OCI-LY7 (cell line): ENCODE measurements around the gene MNAT1. TPM values are rescaled to one million over a fixed set of nuclear protein-coding genes. Genes with fewer than 3 reads are reported as not detected.

Experiments
- BruUV-seq: library from RNA; stranded (reverse); fragments of 400-500 nt; replicated peaks from 2 replicates; lab custom pipeline; 2021; lab: Mats Ljungman, UMichigan
- CTCF ChIA-PET: fragments of 300-600 bp; sonication (Branson Sonifier 250); formaldehyde crosslinking; loops from one replicate; lab custom pipeline; 2022; ENCODE audit warnings: antibody characterized with exemption; ENCODE audit not compliant: unreplicated experiment; lab: Charles Lee
- POLR2A ChIA-PET: fragments of 300-600 bp; sonication (Branson Sonifier 250); formaldehyde crosslinking; loops from one replicate; lab custom pipeline; 2022; ENCODE audit warnings: antibody characterized with exemption; lab: Charles Lee
- DNase-seq: peaks from one replicate; pipeline ENCODE4 v3.0.0-alpha.2; 2015; ENCODE audit warnings: low spot score
- H2AFZ ChIP-seq: fragments of 200-600 bp; sonication (generic), shearing (Covaris generic); 2 replicates; pipeline ENCODE4 v1.6.1; 2014; ENCODE audit warnings: mild to moderate bottlenecking, antibody characterized with exemption, low read length, moderate library complexity
- H3K27ac ChIP-seq: fragments of 200-600 bp; sonication (generic); 2 replicates; pipeline ENCODE4 v1.5.1; 2014; ENCODE audit warnings: mixed run types, low read depth, mild to moderate bottlenecking, moderate library complexity, low read length, inconsistent platforms; ENCODE audit not compliant: poor library complexity, severe bottlenecking
- H3K36me3 ChIP-seq: fragments of 200-600 bp; sonication (generic); 2 replicates; pipeline ENCODE4 v1.6.1; 2014; ENCODE audit warnings: mild to moderate bottlenecking, antibody characterized with exemption, low read length, moderate library complexity, mixed read lengths; ENCODE audit not compliant: insufficient read depth
- H3K4me1 ChIP-seq: fragments of 200-600 bp; sonication (generic); 2 replicates; pipeline ENCODE4 v1.5.1; 2014; ENCODE audit warnings: mild to moderate bottlenecking, low read length; ENCODE audit not compliant: insufficient read depth, poor library complexity, severe bottlenecking
- H3K4me2 ChIP-seq: fragments of 200-600 bp; sonication (generic); 2 replicates; pipeline ENCODE4 v1.6.1; 2014; ENCODE audit warnings: mild to moderate bottlenecking, low read length
- H3K4me3 ChIP-seq: fragments of 200-600 bp; sonication (generic); 2 replicates; pipeline ENCODE4 v1.5.1; 2014; ENCODE audit warnings: mild to moderate bottlenecking, low read depth, low read length; ENCODE audit not compliant: poor library complexity, severe bottlenecking
- H3K79me2 ChIP-seq: fragments of 200-600 bp; sonication (generic); 2 replicates; pipeline ENCODE4 v1.6.1; 2016; ENCODE audit warnings: low read depth, mild to moderate bottlenecking, low read length, moderate library complexity, mixed read lengths; ENCODE audit not compliant: insufficient read depth
- H3K9me2 ChIP-seq: fragments of 200-600 bp; sonication (generic); 2 replicates; pipeline ENCODE4 v1.6.1; 2016; ENCODE audit warnings: mild to moderate bottlenecking, low read length, mixed read lengths; ENCODE audit not compliant: insufficient read depth
- H3K9me3 ChIP-seq: fragments of 200-600 bp; sonication (generic); 2 replicates; pipeline ENCODE4 v1.6.1; 2014; ENCODE audit warnings: mild to moderate bottlenecking, mixed run types, low read length, mixed read lengths
- H4K20me1 ChIP-seq: fragments of 200-600 bp; sonication (generic); 2 replicates; pipeline ENCODE4 v1.6.1; 2014; ENCODE audit warnings: mild to moderate bottlenecking, antibody characterized with exemption, low read length, moderate library complexity, mixed read lengths; ENCODE audit not compliant: insufficient read depth
- EZH2phosphoT487 ChIP-seq: fragments of 200-600 bp; sonication (generic); IDR thresholded peaks from 2 replicates; pipeline ENCODE4 v1.6.1; 2018; ENCODE audit warnings: low read depth, borderline replicate concordance, mild to moderate bottlenecking, mixed run types, antibody characterized with exemption, low read length, moderate library complexity, mixed read lengths
- intact Hi-C: fragments of 100-400 bp; cut with micrococcal nuclease; formaldehyde crosslinking; loops from one replicate; pipeline ENCODE4 v1.10.0; 2022; ENCODE audit not compliant: unreplicated experiment
- total RNA-seq, 2 experiments: library from RNA; depleted of rRNA in 1 of 2; stranded (reverse); fragments of >200 nt in 1 of 2; shearing (Covaris generic) in 1 of 2; gene quantifications; 2 replicates each; pipeline ENCODE4 v1.2.3, GENCODE V29; 2014 to 2022
- TF ChIP-seq, protein P1 (sequence below): fragments of 200-600 bp; sonication (generic); conservative IDR thresholded peaks from 2 replicates; pipeline ENCODE4 v1.5.1; 2014; ENCODE audit warnings: mild to moderate bottlenecking, antibody characterized with exemption, low read length, moderate library complexity, mixed read lengths

Gene MNAT1
- total RNA-seq, 2 experiments from 2014 or later, result 58.5 to 60.9 TPM

DNA sequence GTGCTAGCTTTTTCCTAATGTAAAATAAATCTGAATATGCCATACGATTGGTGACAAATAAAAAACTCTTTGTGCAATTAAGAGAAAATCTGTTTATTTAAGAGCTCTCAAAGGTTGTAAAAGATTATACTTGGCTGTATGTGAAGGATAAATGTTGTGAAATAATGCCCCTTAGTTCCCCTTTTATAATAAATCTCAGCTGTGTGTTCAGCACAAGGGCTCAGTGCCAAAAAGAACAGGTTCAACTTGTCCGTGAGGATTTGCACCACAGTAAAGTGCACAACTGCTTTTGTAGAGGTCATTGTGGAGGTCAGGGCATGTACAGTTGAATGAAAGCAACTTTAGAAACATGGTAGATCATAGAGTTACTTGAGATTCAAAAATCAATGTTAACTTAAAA is 127.7 kb downstream of the MNAT1 start:
- no peaks in the 10 kb centered on the region for H3K4me1 ChIP-seq
- no TSS peak for BruUV-seq
- H3K4me3 ChIP-seq, result no peak overlapping the region
- intact Hi-C loops, result no loop called here
- POLR2A ChIA-PET, result interaction anchor here (0.6 kb wide), 1 partner anchor 30 kb away, joined by 3 read pairs; no protein-coding TSS in a partner anchor
- H3K36me3 ChIP-seq, result no peaks in the 10 kb centered on the region
- CTCF ChIA-PET, result no interaction called here
- no peak overlapping the region for H3K4me2 ChIP-seq
- DNase-seq, result no peak
- no peaks in the 10 kb centered on the region for H3K9me2 ChIP-seq
- H2AFZ ChIP-seq, result no peak overlapping the region
- H3K79me2 ChIP-seq, result no peaks in the 10 kb centered on the region
- TF ChIP-seq, protein P1, sequence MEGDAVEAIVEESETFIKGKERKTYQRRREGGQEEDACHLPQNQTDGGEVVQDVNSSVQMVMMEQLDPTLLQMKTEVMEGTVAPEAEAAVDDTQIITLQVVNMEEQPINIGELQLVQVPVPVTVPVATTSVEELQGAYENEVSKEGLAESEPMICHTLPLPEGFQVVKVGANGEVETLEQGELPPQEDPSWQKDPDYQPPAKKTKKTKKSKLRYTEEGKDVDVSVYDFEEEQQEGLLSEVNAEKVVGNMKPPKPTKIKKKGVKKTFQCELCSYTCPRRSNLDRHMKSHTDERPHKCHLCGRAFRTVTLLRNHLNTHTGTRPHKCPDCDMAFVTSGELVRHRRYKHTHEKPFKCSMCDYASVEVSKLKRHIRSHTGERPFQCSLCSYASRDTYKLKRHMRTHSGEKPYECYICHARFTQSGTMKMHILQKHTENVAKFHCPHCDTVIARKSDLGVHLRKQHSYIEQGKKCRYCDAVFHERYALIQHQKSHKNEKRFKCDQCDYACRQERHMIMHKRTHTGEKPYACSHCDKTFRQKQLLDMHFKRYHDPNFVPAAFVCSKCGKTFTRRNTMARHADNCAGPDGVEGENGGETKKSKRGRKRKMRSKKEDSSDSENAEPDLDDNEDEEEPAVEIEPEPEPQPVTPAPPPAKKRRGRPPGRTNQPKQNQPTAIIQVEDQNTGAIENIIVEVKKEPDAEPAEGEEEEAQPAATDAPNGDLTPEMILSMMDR, result no peak
- H3K27ac ChIP-seq, result no peak overlapping the region
- no peaks in the 10 kb centered on the region for H3K9me3 ChIP-seq
- H4K20me1 ChIP-seq, result peaks cover 2% of the 10 kb centered on the region; the same call in 1 of the 2 replicates

DNA sequence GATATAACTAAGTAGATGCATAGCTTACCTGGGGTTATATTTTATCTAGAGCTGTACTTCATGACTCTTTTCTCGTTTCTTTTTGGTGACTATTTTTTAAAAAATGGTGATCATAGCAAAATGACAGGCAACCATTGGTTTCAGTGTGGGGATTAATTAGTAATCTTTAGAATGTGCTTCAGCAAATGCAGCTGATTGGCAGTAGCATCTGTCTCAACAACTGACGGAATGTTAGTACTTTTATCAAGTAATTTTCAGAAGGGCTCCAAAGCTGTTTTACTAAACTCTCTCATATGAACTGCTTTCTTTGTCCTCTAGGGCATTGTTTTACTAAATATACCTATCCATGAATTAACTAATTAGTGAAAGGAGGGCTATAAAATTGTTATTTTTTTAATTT is 128.7 kb downstream of the MNAT1 start:
- no peak for DNase-seq
- CTCF ChIA-PET, result no interaction called here
- peaks cover 9% of the 10 kb centered on the region; the same call in 1 of the 2 replicates for H4K20me1 ChIP-seq
- TF ChIP-seq, protein P1, result no peak
- no peak for TF ChIP-seq EZH2phosphoT487
- H3K27ac ChIP-seq, result no peak overlapping the region
- no peaks in the 10 kb centered on the region for H3K79me2 ChIP-seq
- POLR2A ChIA-PET, result interaction anchor here (0.5 kb wide), 1 partner anchor 100 kb away, joined by 4 read pairs; no protein-coding TSS in a partner anchor
- no peaks in the 10 kb centered on the region for H3K4me1 ChIP-seq
- no peaks in the 10 kb centered on the region for H3K9me2 ChIP-seq
- no peaks in the 10 kb centered on the region for H3K36me3 ChIP-seq
- no peaks in the 10 kb centered on the region for H3K9me3 ChIP-seq
- intact Hi-C loops, result no loop called here
- H3K4me3 ChIP-seq, result no peak overlapping the region
- BruUV-seq, result no TSS peak
- no peak overlapping the region for H3K4me2 ChIP-seq
- no peak overlapping the region for H2AFZ ChIP-seq

DNA sequence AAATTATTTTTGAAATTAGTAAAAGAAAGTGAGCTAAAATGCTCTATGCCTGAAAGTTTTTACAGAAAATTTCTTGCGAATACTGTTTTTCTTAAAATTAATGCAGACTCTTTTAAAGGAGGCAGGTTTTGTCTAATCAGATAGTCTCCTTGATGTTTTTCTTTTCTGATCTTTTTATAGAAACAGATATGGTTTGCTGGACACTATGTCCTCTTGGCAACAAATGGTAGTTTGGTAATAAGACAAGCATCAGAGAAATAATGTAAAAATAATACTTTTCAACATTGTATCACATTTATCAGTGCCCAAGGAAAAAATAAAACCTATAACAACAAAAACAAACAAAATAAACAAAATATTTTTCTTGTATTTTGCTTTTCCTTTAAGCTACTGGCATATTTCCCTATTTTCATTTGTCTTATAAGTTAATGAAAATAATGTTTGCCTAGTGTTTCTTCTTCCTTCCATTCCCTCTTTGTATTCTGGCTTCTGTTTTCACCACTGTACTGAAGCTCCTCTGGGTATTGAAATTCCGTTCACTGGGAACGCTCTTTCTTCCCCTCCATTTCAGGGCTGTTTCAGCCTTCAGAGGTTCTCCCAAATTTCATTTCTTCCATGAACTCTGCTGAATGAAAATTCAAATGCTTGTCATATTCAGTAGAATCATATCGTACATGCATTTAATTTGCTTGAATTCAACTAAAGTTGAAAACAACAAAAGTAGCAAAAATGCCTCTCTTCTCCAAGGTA is 131.0 kb downstream of the MNAT1 start:
- BruUV-seq, result no TSS peak
- POLR2A ChIA-PET, result interaction anchor here (1.3 kb wide), 1 partner anchor 20 kb away, joined by 3 read pairs; no protein-coding TSS in a partner anchor
- no peaks in the 10 kb centered on the region for H3K36me3 ChIP-seq
- TF ChIP-seq, protein P1, result no peak
- no peak for TF ChIP-seq EZH2phosphoT487
- H3K4me3 ChIP-seq, result no peak overlapping the region
- no peak overlapping the region for H3K27ac ChIP-seq
- H2AFZ ChIP-seq, result no peak overlapping the region
- H3K4me2 ChIP-seq, result no peak overlapping the region
- H3K79me2 ChIP-seq, result no peaks in the 10 kb centered on the region
- no peaks in the 10 kb centered on the region for H3K9me2 ChIP-seq
- H3K4me1 ChIP-seq, result no peaks in the 10 kb centered on the region
- CTCF ChIA-PET, result no interaction called here
- intact Hi-C loops, result no loop called here
- no peaks in the 10 kb centered on the region for H3K9me3 ChIP-seq
- no peak for DNase-seq
- H4K20me1 ChIP-seq, result peaks cover 9% of the 10 kb centered on the region; the same call in 1 of the 2 replicates
